SK-N-SH (cell line): ENCODE data around the gene SHANK2. TPM values are rescaled to one million over a fixed set of nuclear protein-coding genes. Genes with fewer than 3 reads are reported as not detected.

Experiments
- CTCF ChIA-PET: fragments of 300-600, 350-600 bp; formaldehyde crosslinking; extraction: SDS; loops from one replicate; lab custom pipeline; 2021; lab: Yijun Ruan, JAX
- POLR2A ChIA-PET: fragments of 350-600 bp; sonication (Branson Sonifier 250); formaldehyde crosslinking; extraction: SDS; loops from one replicate; lab custom pipeline; 2020; ENCODE audit warnings: antibody characterized with exemption, inconsistent platforms; lab: Yijun Ruan, JAX
- DNase-seq: peaks from one replicate; pipeline ENCODE4 v3.0.0; 2012
- H2AFZ ChIP-seq: fragments of 200-600 bp; sonication (generic); 2 replicates; pipeline ENCODE4 v1.8.1; 2016; ENCODE audit warnings: antibody characterized with exemption, mild to moderate bottlenecking, low read depth
- H3F3A ChIP-seq: fragments of 200-600 bp; sonication (generic); replicated peaks from 2 replicates; pipeline ENCODE3; 2016; ENCODE audit warnings: antibody characterized with exemption, mild to moderate bottlenecking; ENCODE audit not compliant: insufficient read depth
- H3K27ac ChIP-seq, 2 experiments: fragments of 200-500 bp in 1 of 2; fragments of 200-600 bp in 1 of 2; sonication (Bioruptor generic) in 1 of 2; sonication (generic), shearing (Covaris generic) in 1 of 2; 2 replicates each; pipeline versions ENCODE4 v1.5.1 to v1.6.1; 2014 to 2016; ENCODE audit warnings: low read depth in 2 of 2, inconsistent platforms in 1 of 2, low read length in 1 of 2, mild to moderate bottlenecking in 1 of 2, mixed read lengths in 1 of 2
- H3K27me3 ChIP-seq: fragments of 200-600 bp; sonication (generic), shearing (Covaris generic); 2 replicates; pipeline ENCODE4 v1.6.1; 2016; ENCODE audit warnings: mixed run types; ENCODE audit not compliant: insufficient read depth
- H3K36me3 ChIP-seq, 2 experiments: fragments of 200-500 bp in 1 of 2; fragments of 200-600 bp in 1 of 2; sonication (Bioruptor generic) in 1 of 2; sonication (generic) in 1 of 2; replicated peaks in 1 of 2; 2 replicates each; pipeline versions ENCODE3 to v1.5.1; 2014 to 2016; ENCODE audit warnings: low read length in 1 of 2, mild to moderate bottlenecking in 1 of 2; ENCODE audit not compliant: insufficient read depth in 2 of 2, control insufficient read depth in 1 of 2
- H3K4me1 ChIP-seq, 2 experiments: fragments of 200-500 bp in 1 of 2; fragments of 200-600 bp in 1 of 2; sonication (Bioruptor generic) in 1 of 2; sonication (generic), shearing (Covaris generic) in 1 of 2; 2 replicates each; pipeline versions ENCODE4 v1.5.1 to v1.6.1; 2014 to 2016; ENCODE audit warnings: low read depth in 1 of 2, low read length in 1 of 2, mixed run types in 1 of 2; ENCODE audit not compliant: insufficient read depth in 2 of 2, control insufficient read depth in 1 of 2
- H3K4me2 ChIP-seq: fragments of 200-600 bp; sonication (generic), shearing (Covaris generic); 2 replicates; pipeline ENCODE4 v1.6.1; 2017; ENCODE audit warnings: mixed run types
- H3K4me3 ChIP-seq, 2 experiments: fragments of 200-500 bp in 1 of 2; fragments of 200-600 bp in 1 of 2; sonication (Bioruptor generic) in 1 of 2; sonication (generic), shearing (Covaris generic) in 1 of 2; 2 replicates each; pipeline versions ENCODE4 v1.5.1 to v1.8.1; 2014 to 2016; ENCODE audit warnings: low read depth in 2 of 2, inconsistent platforms in 1 of 2, low read length in 1 of 2, mild to moderate bottlenecking in 1 of 2, mixed read lengths in 1 of 2, moderate library complexity in 1 of 2
- H3K79me2 ChIP-seq: fragments of 200-600 bp; sonication (generic); 2 replicates; pipeline ENCODE4 v1.8.1; 2017; ENCODE audit warnings: mild to moderate bottlenecking; ENCODE audit not compliant: insufficient read depth
- H3K9ac ChIP-seq: fragments of 200-600 bp; sonication (generic); 2 replicates; pipeline ENCODE4 v1.6.1; 2017; ENCODE audit warnings: mixed run types
- H3K9me2 ChIP-seq: fragments of 200-600 bp; sonication (generic); 2 replicates; pipeline ENCODE4 v1.6.1; 2017; ENCODE audit warnings: mixed run types
- H3K9me3 ChIP-seq: fragments of 200-600 bp; sonication (generic); 2 replicates; pipeline ENCODE4 v1.6.1; 2017; ENCODE audit warnings: mixed run types, mild to moderate bottlenecking, moderate library complexity
- H4K20me1 ChIP-seq: fragments of 200-600 bp; sonication (generic); 2 replicates; pipeline ENCODE4 v1.6.1; 2017; ENCODE audit warnings: mild to moderate bottlenecking, mixed run types; ENCODE audit not compliant: insufficient read depth
- CHD2 ChIP-seq: fragments of 150-350 bp; IDR thresholded peaks from 2 replicates; pipeline ENCODE4 v1.6.1; 2018; ENCODE audit warnings: low read length; ENCODE audit not compliant: partially characterized antibody
- CTCF ChIP-seq: fragments of 200-600 bp; sonication (generic); IDR thresholded peaks from 2 replicates; pipeline ENCODE4 v1.6.1; 2017; ENCODE audit warnings: antibody characterized with exemption, mild to moderate bottlenecking, moderate library complexity
- ELF1 ChIP-seq: IDR thresholded peaks from 2 replicates; pipeline ENCODE4 v1.4.0; 2012
- EP300 ChIP-seq, 2 experiments: IDR thresholded peaks; 2 replicates each; pipeline versions ENCODE4 v1.4.0 to v1.6.1; 2012; ENCODE audit warnings: borderline replicate concordance in 1 of 2, low read depth in 1 of 2, low read length in 1 of 2
- GABPA ChIP-seq: IDR thresholded peaks from 2 replicates; pipeline ENCODE4 v1.4.0; 2012; ENCODE audit warnings: low read depth, mild to moderate bottlenecking
- MEF2A ChIP-seq: IDR thresholded peaks from 2 replicates; pipeline ENCODE4 v1.4.0; 2012; ENCODE audit warnings: low read depth, borderline replicate concordance
- MXI1 ChIP-seq: IDR thresholded peaks from 2 replicates; pipeline ENCODE4 v1.6.1; 2012; ENCODE audit warnings: mild to moderate bottlenecking, low read depth, low read length, improper control_type of control experiment
- NRF1 ChIP-seq: IDR thresholded peaks from 2 replicates; pipeline ENCODE4 v1.6.1; 2012; ENCODE audit warnings: low read depth, mild to moderate bottlenecking, low read length
- REST ChIP-seq: IDR thresholded peaks from 2 replicates; pipeline ENCODE4 v1.6.1; 2012; ENCODE audit warnings: mild to moderate bottlenecking, low read depth, low read length, moderate library complexity
- RFX5 ChIP-seq: IDR thresholded peaks from 2 replicates; pipeline ENCODE4 v1.6.1; 2012; ENCODE audit warnings: mild to moderate bottlenecking, improper control_type of control experiment, low read length
- RXRA ChIP-seq: IDR thresholded peaks from 2 replicates; pipeline ENCODE4 v1.4.0; 2012; ENCODE audit warnings: low read depth, mild to moderate bottlenecking, borderline replicate concordance
- SIN3A ChIP-seq: IDR thresholded peaks from 2 replicates; pipeline ENCODE4 v1.6.1; 2012; ENCODE audit warnings: low read depth, mild to moderate bottlenecking, low read length, moderate library complexity, borderline replicate concordance
- TCF12 ChIP-seq: IDR thresholded peaks from 2 replicates; pipeline ENCODE4 v1.4.0; 2012
- TEAD4 ChIP-seq: IDR thresholded peaks from 2 replicates; pipeline ENCODE4 v1.4.0; 2012; ENCODE audit warnings: mild to moderate bottlenecking, borderline replicate concordance; ENCODE audit not compliant: insufficient read depth
- USF2 ChIP-seq: fragments of 150-350 bp; IDR thresholded peaks from 2 replicates; pipeline ENCODE4 v1.6.1; 2017; ENCODE audit warnings: antibody characterized with exemption, low read length, low read depth, borderline replicate concordance
- YY1 ChIP-seq: IDR thresholded peaks from 2 replicates; pipeline ENCODE4 v1.4.0; 2012; ENCODE audit warnings: low read depth, mild to moderate bottlenecking
- WGBS: methylation state at CpG from one replicate; pipeline ENCODE4 v1.1.6; 2017; ENCODE audit warnings: low lambda C conversion rate; 5-methylcytosine and 5-hydroxymethylcytosine counted together
- polyA plus RNA-seq, 3 experiments: library from polyadenylated mRNA; depleted of rRNA; stranded (reverse); fragments of >200 nt; gene quantifications; 2 replicates each; pipeline ENCODE4 v1.2.3, GENCODE V29; 2012

SHANK2 gene
- polyA plus RNA-seq, 1 of the 3 experiments (the other 2 are of a cell fraction), result under 0.01 TPM

GRCh38 chr11:71268706-71269321, 16.4 kb upstream of the SHANK2 start (continued):
- no peak for TF ChIP-seq REST

- Histone ChIP-seq H3K79me2 (no peaks in the 10 kb centered on the region), H3K36me3 (no peaks in the 10 kb centered on the region), H3F3A (no peaks in the 10 kb centered on the region), H4K20me1 (no peaks in the 10 kb centered on the region), H3K9me2 (no peaks in the 10 kb centered on the region), H3K27me3 (no peaks in the 10 kb centered on the region), H3K4me2 (no peak overlapping the region), H3K4me1 (peaks cover 0 to 3% of the 10 kb centered on the region in 2 experiments; a peak in 1 of 4 replicates), H3K9ac (no peak overlapping the region), H3K4me3 (no peak overlapping the region), H3K27ac (no peak overlapping the region), H2AFZ (no peak overlapping the region), H3K9me3 (no peaks in the 10 kb centered on the region)
- ChIA-PET CTCF (no interaction called here), POLR2A (no interaction called here)
- WGBS, result 58% methylated on average over 10 of the region's 15 CpGs
- TF ChIP-seq GABPA (no peak), ELF1 (no peak), EP300 (IDR thresholded peaks at IDR 0.05; ENCODE audit: borderline replicate concordance in 1 of 2, low read depth in 1 of 2, low read length in 1 of 2) (no peak), RFX5 (no peak), TEAD4 (no peak), SIN3A (no peak), NRF1 (no peak), YY1 (no peak), MEF2A (no peak), MXI1 (no peak), CTCF (no peak), REST (no peak), TCF12 (no peak), USF2 (no peak), RXRA (no peak), CHD2 (no peak)
- no peak for DNase-seq
These were observed 15.5 kb upstream of the SHANK2 start for GRCh38 chr11:71267807-71268421.
